Kidney (tissue), 14 donors: Measurements from ENCODE around the gene SENP3. TPM values are rescaled to one million over a fixed set of nuclear protein-coding genes. Genes with fewer than 3 reads are reported as not detected.

Source experiments
- DNase-seq, 5 donors: peaks; one replicate each; pipeline ENCODE4 v3.0.0-alpha.2; 2013 to 2020
- FAIRE-seq: peaks from 2 replicates; lab custom pipeline; 2012; peaks lifted over from hg19 to GRCh38; lab: Jason Lieb, UNC
- H3K27ac ChIP-seq, 2 donors: one replicate each; pipeline ENCODE4 v1.7.0; 2013; ENCODE audit warnings: low read depth in 2 of 2, low read length in 2 of 2, inconsistent platforms in 1 of 2
- H3K27me3 ChIP-seq: one replicate; pipeline ENCODE4 v1.7.1; 2013; ENCODE audit warnings: low read length, inconsistent platforms; ENCODE audit not compliant: control insufficient read depth, insufficient read depth
- H3K36me3 ChIP-seq, 3 donors: one replicate each; pipeline versions ENCODE4 v1.7.0 to v1.7.1; 2013; ENCODE audit warnings: low read length in 3 of 3, control low read depth in 1 of 3, inconsistent platforms in 1 of 3; ENCODE audit not compliant: insufficient read depth in 3 of 3, control insufficient read depth in 2 of 3
- H3K4me1 ChIP-seq, 3 donors: one replicate each; pipeline versions ENCODE4 v1.7.0 to v1.7.1; 2013; ENCODE audit warnings: low read length in 3 of 3, inconsistent platforms in 1 of 3, low read depth in 1 of 3; ENCODE audit not compliant: control insufficient read depth in 2 of 3, insufficient read depth in 2 of 3
- H3K4me3 ChIP-seq, 3 donors: one replicate each; pipeline versions ENCODE4 v1.7.0 to v1.8.1; 2013; ENCODE audit warnings: low read length in 3 of 3, control low read depth in 1 of 3, inconsistent platforms in 1 of 3
- H3K9ac ChIP-seq, 3 donors: one replicate each; pipeline versions ENCODE4 v1.7.0 to v1.7.1; 2013; ENCODE audit warnings: low read length in 3 of 3, control low read depth in 1 of 3, inconsistent platforms in 1 of 3
- H3K9me3 ChIP-seq, 3 donors: one replicate each; pipeline versions ENCODE4 v1.7.0 to v1.7.1; 2013; ENCODE audit warnings: low read length in 3 of 3, control low read depth in 1 of 3, inconsistent platforms in 1 of 3; ENCODE audit not compliant: control insufficient read depth in 2 of 3, insufficient read depth in 1 of 3
- CTCF ChIP-seq: IDR thresholded peaks from 3 replicates; pipeline ENCODE4 v1.5.1; 2012; ENCODE audit warnings: mild to moderate bottlenecking, moderate library complexity, borderline replicate concordance; ENCODE audit not compliant: insufficient read depth; ENCODE audit errors: extremely low read depth
- intact Hi-C: fragments of 100-400 bp; cut with DNase I; formaldehyde crosslinking; loops from one replicate; pipeline ENCODE4 v1.11.1; 2022
- polyA plus RNA-seq: library from polyadenylated mRNA; stranded (reverse); fragments of 350-450 nt; fragmentation: Illumina TruSeq; extraction: RNeasy Lipid Tissue Mini Kit (QIAGEN cat#74804); gene quantifications from one replicate; pipeline ENCODE4 v1.2.3, GENCODE V29; 2014; ENCODE audit warnings: low read depth, low replicate concordance; ENCODE audit not compliant: insufficient read depth
- total RNA-seq: library from RNA; stranded (reverse); fragmentation: NEBNext Ultra II Directional; extraction: Animal tissue kit (Norgen Biotek cat#: 25700); gene quantifications from one replicate; pipeline ENCODE4 v1.2.1, GENCODE V29; 2021
- donor health status: control.
- donor health status: control.
- donor health status: control.
- donor health status: control.
- donor health status: control.
- donor health status: DM: yes; HTN: yes; CAD: no.
- donor health status: Normal renal cell carcinoma (clear cell type).

SENP3 gene
- total and polyA plus RNA-seq, 2 donors from 2014 or later = 43.5 to 50.3 TPM

GRCh38 chr17:7512824-7513540 lies 48.7 kb upstream of the SENP3 start:
- Histone ChIP-seq H3K27ac (no peak overlapping the region), H3K27me3 (no peaks in the 10 kb centered on the region), H3K4me3 (no peak overlapping the region), H3K9me3 (no peaks in the 10 kb centered on the region), H3K4me1 (no peaks in the 10 kb centered on the region), H3K9ac (no peak overlapping the region), H3K36me3 (peaks cover 12 to 56% (median 45%) of the 10 kb centered on the region in 3 donors)
- intact Hi-C loops = no loop called here
- no peak for TF ChIP-seq CTCF
- FAIRE-seq (no peak), DNase-seq (no peak)

- TF ChIP-seq CTCF = no peak
- H3K36me3 ChIP-seq = peaks cover 8 to 47% (median 38%) of the 10 kb centered on the region in 3 donors
- no peak overlapping the region for H3K4me3 ChIP-seq
- no peaks in the 10 kb centered on the region for H3K4me1 ChIP-seq
- DNase-seq (no peak), FAIRE-seq (no peak)
- H3K27ac ChIP-seq = no peak overlapping the region
- H3K27me3 ChIP-seq = no peaks in the 10 kb centered on the region
- H3K9me3 ChIP-seq = no peaks in the 10 kb centered on the region
- no peak overlapping the region for H3K9ac ChIP-seq
- intact Hi-C loops = no loop called here
Observed at GRCh38 chr17:7513850-7514419, 47.8 kb upstream of the SENP3 start.

GRCh38 chr17:7515911-7516610 lies 45.7 kb upstream of the SENP3 start:
- no peaks in the 10 kb centered on the region for H3K27me3 ChIP-seq
- H3K9ac ChIP-seq = no peak overlapping the region
- no peak overlapping the region for H3K27ac ChIP-seq
- peak in 2 of 5 donors; percentile 16 to 26 for DNase-seq
- H3K4me1 ChIP-seq = no peaks in the 10 kb centered on the region
- peaks cover 4 to 29% (median 23%) of the 10 kb centered on the region in 3 donors for H3K36me3 ChIP-seq
- no peaks in the 10 kb centered on the region for H3K9me3 ChIP-seq
- H3K4me3 ChIP-seq = no peak overlapping the region
- FAIRE-seq = no peak
- intact Hi-C loops = no loop called here
- TF ChIP-seq CTCF = no peak
